GM23338 (cell line): ENCODE measurements around the gene LTA4H. TPM values are rescaled to one million over a fixed set of nuclear protein-coding genes. Genes with fewer than 3 reads are reported as not detected.
"Not testable (repeated sequence)": the region's sequence is repeated elsewhere in the genome, so short reads cannot be mapped to it uniquely, and the experiment has no call there.

Source experiments
- ATAC-seq: fragments of 200-7000 bp; cut with Tn5 transposase; 3 replicates; pipeline ENCODE4 v1.9.1; 2020
- DNase-seq: peaks from one replicate; pipeline ENCODE4 v3.0.0-alpha.2; 2015; ENCODE audit warnings: low spot score
- H2AFZ ChIP-seq: fragments of 200-600 bp; sonication (generic); 2 replicates; pipeline ENCODE4 v1.8.0; 2016; ENCODE audit warnings: antibody characterized with exemption, mild to moderate bottlenecking, moderate library complexity
- H3F3A ChIP-seq: fragments of 200-600 bp; sonication (generic); replicated peaks from 2 replicates; pipeline ENCODE4 v1.8.0; 2017; ENCODE audit warnings: antibody characterized with exemption, mixed run types, low read depth
- H3K27ac ChIP-seq: fragments of 200-600 bp; sonication (generic); 2 replicates; pipeline ENCODE4 v1.6.1; 2016; ENCODE audit warnings: low read depth
- H3K27me3 ChIP-seq: fragments of 200-600 bp; sonication (generic); 2 replicates; pipeline ENCODE4 v1.8.0; 2016; ENCODE audit warnings: mild to moderate bottlenecking, mixed run types, moderate library complexity; ENCODE audit not compliant: insufficient read depth
- H3K36me3 ChIP-seq: fragments of 200-600 bp; sonication (generic); 2 replicates; pipeline ENCODE4 v1.8.0; 2016; ENCODE audit warnings: mild to moderate bottlenecking; ENCODE audit not compliant: insufficient read depth
- H3K4me1 ChIP-seq: fragments of 200-600 bp; sonication (generic); 2 replicates; pipeline ENCODE4 v1.8.0; 2016; ENCODE audit warnings: mild to moderate bottlenecking, moderate library complexity; ENCODE audit not compliant: insufficient read depth
- H3K4me2 ChIP-seq: fragments of 200-600 bp; sonication (generic); 2 replicates; pipeline ENCODE4 v1.7.1; 2017; ENCODE audit warnings: mixed run types
- H3K4me3 ChIP-seq: fragments of 200-600 bp; sonication (generic); 2 replicates; pipeline ENCODE4 v1.6.1; 2016; ENCODE audit warnings: mixed run types
- H3K79me2 ChIP-seq: fragments of 200-600 bp; sonication (generic); replicated peaks from 2 replicates; pipeline ENCODE4 v1.8.0; 2017; ENCODE audit warnings: mild to moderate bottlenecking; ENCODE audit not compliant: insufficient read depth
- H3K9me2 ChIP-seq: fragments of 200-600 bp; sonication (generic); 2 replicates; pipeline ENCODE4 v1.8.0; 2017; ENCODE audit not compliant: insufficient read depth
- H4K20me1 ChIP-seq: fragments of 200-600 bp; sonication (generic); replicated peaks from 2 replicates; pipeline ENCODE4 v1.8.0; 2017; ENCODE audit warnings: mild to moderate bottlenecking; ENCODE audit not compliant: insufficient read depth
- H3K27ac Mint-ChIP-seq: 2 replicates; pipeline ENCODE4 v1.8.0; 2020; ENCODE audit warnings: inconsistent platforms, mild to moderate bottlenecking, moderate library complexity, mixed read lengths
- H3K27me3 Mint-ChIP-seq: 3 replicates; pipeline ENCODE4 v1.8.0; 2022; ENCODE audit warnings: low read depth, mild to moderate bottlenecking, moderate library complexity, mixed read lengths, inconsistent platforms; ENCODE audit not compliant: insufficient read depth, poor library complexity
- H3K36me3 Mint-ChIP-seq: 3 replicates; pipeline ENCODE4 v1.8.0; 2021; ENCODE audit warnings: low read depth, mild to moderate bottlenecking, inconsistent platforms, moderate library complexity, mixed read lengths
- H3K4me1 Mint-ChIP-seq: 3 replicates; pipeline ENCODE4 v1.8.0; 2020; ENCODE audit warnings: mild to moderate bottlenecking, inconsistent platforms, mixed read lengths
- H3K4me3 Mint-ChIP-seq: 3 replicates; pipeline ENCODE4 v1.8.0; 2021; ENCODE audit warnings: moderate library complexity, mild to moderate bottlenecking, inconsistent platforms, mixed read lengths
- H3K9me3 Mint-ChIP-seq: 3 replicates; pipeline ENCODE4 v1.8.0; 2020; ENCODE audit warnings: moderate library complexity, mild to moderate bottlenecking, inconsistent platforms, mixed read lengths
- CREB1 ChIP-seq: fragments of 250-450 bp; sonication (Bioruptor Pico); IDR thresholded peaks from 2 replicates; pipeline ENCODE4 v1.5.0; 2020; ENCODE audit warnings: low read depth, mild to moderate bottlenecking, moderate library complexity
- CTCF ChIP-seq, 2 experiments: fragments of 200-600 bp in 1 of 2; sonication (generic) in 1 of 2; conservative IDR thresholded peaks; 2 replicates each; pipeline versions ENCODE4 v1.5.1 to v1.6.1; 2016 to 2017; ENCODE audit warnings: antibody characterized with exemption in 2 of 2, low read depth in 2 of 2, mild to moderate bottlenecking in 2 of 2, moderate library complexity in 1 of 2
- ETS1 ChIP-seq: IDR thresholded peaks from 2 replicates; pipeline ENCODE4 v1.6.1; 2016; ENCODE audit warnings: antibody characterized with exemption
- EZH2 ChIP-seq: fragments of 200-600 bp; sonication (generic); IDR thresholded peaks from one replicate; pipeline ENCODE4 v1.8.0; 2017; ENCODE audit warnings: antibody characterized with exemption, mild to moderate bottlenecking, low read depth; ENCODE audit not compliant: unreplicated experiment
- EZH2phosphoT487 ChIP-seq: fragments of 200-600 bp; sonication (generic); IDR thresholded peaks from one replicate; pipeline ENCODE4 v1.8.1; 2018; ENCODE audit warnings: antibody characterized with exemption; ENCODE audit not compliant: unreplicated experiment
- NANOG ChIP-seq: IDR thresholded peaks from 2 replicates; pipeline ENCODE4 v1.6.1; 2016; ENCODE audit warnings: antibody characterized with exemption, borderline replicate concordance
- STAT1 ChIP-seq: IDR thresholded peaks from one replicate; pipeline ENCODE4 v1.6.1; 2016; ENCODE audit warnings: antibody characterized with exemption; ENCODE audit not compliant: unreplicated experiment
- ZNF114 ChIP-seq: fragments of 250-450 bp; sonication (Bioruptor Pico); IDR thresholded peaks from 2 replicates; pipeline ENCODE4 v1.5.0; 2020; ENCODE audit warnings: mild to moderate bottlenecking, moderate library complexity
- ZNF331 ChIP-seq: fragments of 250-450 bp; sonication (Bioruptor Pico); IDR thresholded peaks from 2 replicates; pipeline ENCODE4 v1.5.0; 2020; ENCODE audit warnings: low read depth, mild to moderate bottlenecking, moderate library complexity
- ZNF462 ChIP-seq: fragments of 250-450 bp; sonication (Bioruptor Pico); IDR thresholded peaks from 2 replicates; pipeline ENCODE4 v1.5.0; 2020; ENCODE audit warnings: mild to moderate bottlenecking, moderate library complexity
- polyA plus RNA-seq: library from polyadenylated mRNA; unstranded; fragments of >200 nt; fragmentation: Nextera tagmentation; extraction: Ambion mirVana; gene quantifications from 2 replicates; pipeline ENCODE4 v1.2.1, GENCODE V29; 2016
- total RNA-seq: library from RNA; depleted of rRNA; stranded (reverse); fragments of >200 nt; shearing (Covaris generic); gene quantifications from 2 replicates; pipeline ENCODE4 v1.2.3, GENCODE V29; 2014

The LTA4H gene
- total and polyA plus RNA-seq, 2 experiments from 2014 or later = 84.4 to 189 TPM

GRCh38 chr12:96065776-96066175 is 30.4 kb upstream of the LTA4H start:
- not testable (repeated sequence) for H2AFZ ChIP-seq, H3K9me2 ChIP-seq, H3K27me3 ChIP-seq, H3K36me3 ChIP-seq, H3K4me3 Mint-ChIP-seq, H3K4me2 ChIP-seq, DNase-seq, H3K27me3 Mint-ChIP-seq, H3F3A ChIP-seq, H3K27ac ChIP-seq, H3K27ac Mint-ChIP-seq, ATAC-seq, H3K9me3 Mint-ChIP-seq, H4K20me1 ChIP-seq, H3K4me3 ChIP-seq, H3K36me3 Mint-ChIP-seq, H3K79me2 ChIP-seq
- H3K4me1 Mint-ChIP-seq = peaks cover 14% of the 10 kb centered on the region
- peaks cover 12% of the 10 kb centered on the region for H3K4me1 ChIP-seq

DNA sequence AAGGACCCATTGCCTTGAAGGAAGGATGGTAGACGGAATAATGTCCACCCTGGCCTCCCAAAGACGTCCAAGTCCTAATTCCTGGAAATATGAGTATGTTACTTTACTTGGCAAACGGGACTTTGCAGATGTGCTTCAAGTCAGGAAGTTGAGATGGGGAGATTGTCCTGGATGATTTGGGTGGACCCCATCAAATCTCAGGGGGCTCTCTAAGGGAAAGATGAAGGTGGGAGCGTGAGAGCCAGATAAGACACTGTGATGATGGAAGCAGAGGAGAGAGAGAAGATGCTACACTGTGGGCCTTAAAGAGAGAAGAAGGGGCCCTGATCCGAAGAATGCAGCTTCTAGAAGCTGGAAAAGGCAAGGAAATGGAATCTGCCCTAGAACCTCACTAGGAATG is 29.6 kb upstream of the LTA4H start:
- Histone ChIP-seq H3K4me2 (no peak overlapping the region), H4K20me1 (no peaks in the 10 kb centered on the region), H3K36me3 (no peaks in the 10 kb centered on the region), H3K9me2 (no peaks in the 10 kb centered on the region), H2AFZ (no peak overlapping the region), H3K4me1 (peaks cover 5% of the 10 kb centered on the region), H3K4me3 (no peak overlapping the region), H3F3A (no peaks in the 10 kb centered on the region), H3K27me3 (no peaks in the 10 kb centered on the region), H3K79me2 (no peaks in the 10 kb centered on the region), H3K27ac (no peak overlapping the region)
- H3K9me3 Mint-ChIP-seq = no peaks in the 10 kb centered on the region
- DNase-seq (no peak), ATAC-seq (no peak)
- H3K36me3 Mint-ChIP-seq = no peaks in the 10 kb centered on the region; the same call in 2 of the 3 replicates
- peaks cover 4% of the 10 kb centered on the region for H3K27me3 Mint-ChIP-seq
- peaks cover 9% of the 10 kb centered on the region for H3K4me1 Mint-ChIP-seq
- H3K4me3 Mint-ChIP-seq = no peak overlapping the region
- no peak overlapping the region for H3K27ac Mint-ChIP-seq
- no peak for TF ChIP-seq NANOG
- no peak for TF ChIP-seq ZNF462
- TF ChIP-seq EZH2 = no peak
- TF ChIP-seq EZH2phosphoT487 = no peak
- no peak for TF ChIP-seq ZNF331 (CRISPR knock-in tag)
- no peak for TF ChIP-seq CREB1 (CRISPR knock-in tag)
- TF ChIP-seq CTCF (conservative IDR thresholded peaks at IDR 0.05; ENCODE audit: low read depth in 2 of 2) = no peak
- TF ChIP-seq STAT1 = no peak
- TF ChIP-seq ETS1 = no peak
- TF ChIP-seq ZNF114 (CRISPR knock-in tag) = no peak
